Inferior parietal cortex (tissue), 1 donor: Measurements from ENCODE around the gene SAFB.

Source experiments
- DNase-seq: peaks from one replicate; pipeline ENCODE4 v3.0.0-alpha.2; 2016; ENCODE audit errors: extremely low spot score

The SAFB gene

DNA sequence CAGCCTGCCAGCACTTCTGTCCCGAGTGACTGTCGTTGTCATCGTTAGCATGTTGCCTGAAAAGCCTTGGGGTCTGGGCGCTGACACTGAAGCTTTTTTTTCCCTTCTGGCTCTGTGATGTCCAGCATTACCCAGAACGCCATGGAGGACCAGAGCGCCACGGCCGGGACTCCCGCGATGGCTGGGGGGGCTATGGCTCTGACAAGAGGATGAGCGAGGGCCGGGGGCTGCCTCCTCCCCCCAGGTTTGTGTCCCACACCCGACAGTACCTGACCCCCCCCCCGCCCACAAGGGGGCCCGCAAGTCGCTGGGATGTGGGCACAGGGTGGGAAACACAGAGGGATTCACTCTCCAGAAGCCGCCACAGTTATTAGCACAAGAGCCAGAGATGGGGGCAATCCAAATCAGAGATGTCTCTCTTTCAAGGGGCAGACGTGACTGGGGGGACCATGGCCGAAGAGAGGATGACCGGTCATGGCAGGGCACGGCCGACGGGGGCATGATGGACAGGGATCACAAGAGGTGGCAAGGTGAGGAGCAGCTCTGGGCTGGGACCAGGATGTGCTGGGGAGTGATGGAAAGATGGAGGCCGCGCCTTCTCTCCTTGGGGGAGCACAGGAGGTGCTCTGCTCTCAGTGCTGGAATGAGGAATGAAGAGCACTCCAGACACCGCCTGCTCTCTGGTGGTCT is 44.2 kb downstream of the SAFB start:
- DNase-seq = no peak

- no peak for DNase-seq
Measured at GRCh38 chr19:5667751-5668271, 44.9 kb downstream of the SAFB start.

GRCh38 chr19:5669212-5669611 is 46.3 kb downstream of the SAFB start:
- no peak for DNase-seq

- no peak for DNase-seq
Measured at GRCh38 chr19:5671600-5671999, 48.7 kb downstream of the SAFB start.

- no peak for DNase-seq
Measured at GRCh38 chr19:5672708-5673459, 50.0 kb downstream of the SAFB start.

DNA sequence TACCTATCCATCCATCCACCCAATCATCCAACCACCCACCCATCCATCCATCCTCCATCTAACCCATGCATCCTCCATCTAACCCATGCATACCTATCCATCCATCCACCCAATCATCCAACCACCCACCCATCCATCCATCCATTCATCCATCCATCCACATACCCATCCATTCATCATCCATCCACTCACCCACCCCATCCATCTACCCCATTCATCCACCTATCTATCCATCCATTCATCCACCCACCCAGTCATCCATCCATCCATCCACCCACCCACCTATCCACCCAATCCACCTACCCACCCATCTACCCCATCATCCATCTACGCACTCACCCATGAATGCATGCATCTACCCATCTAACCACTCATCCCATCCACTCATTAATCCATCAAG is 50.9 kb downstream of the SAFB start:
- DNase-seq = no peak

DNA sequence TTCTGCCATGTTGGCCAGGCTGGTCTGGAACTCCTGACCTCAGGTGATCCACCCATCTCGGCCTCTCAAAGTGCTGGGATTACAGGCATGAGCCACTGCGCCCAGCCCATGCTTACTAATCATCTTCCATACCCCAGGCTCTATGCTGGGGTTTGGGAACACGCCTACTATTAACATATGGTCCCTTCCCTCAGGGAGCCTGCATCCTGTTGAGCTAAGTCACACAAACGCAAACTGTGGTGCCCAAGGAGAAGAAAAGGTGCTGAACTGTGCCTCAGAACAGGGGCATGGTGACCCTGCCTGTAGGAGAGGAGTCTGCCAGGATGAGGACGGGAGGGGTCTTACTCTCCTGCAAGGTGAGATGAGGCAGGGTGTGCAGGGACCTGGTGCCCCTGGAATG is 51.8 kb downstream of the SAFB start:
- DNase-seq = no peak

GRCh38 chr19:5676105-5676771 is 53.4 kb downstream of the SAFB start:
- no peak for DNase-seq

GRCh38 chr19:5676772-5677105 is 53.9 kb downstream of the SAFB start:
- no peak for DNase-seq

GRCh38 chr19:5677136-5677535 is 54.3 kb downstream of the SAFB start:
- DNase-seq = no peak

DNA sequence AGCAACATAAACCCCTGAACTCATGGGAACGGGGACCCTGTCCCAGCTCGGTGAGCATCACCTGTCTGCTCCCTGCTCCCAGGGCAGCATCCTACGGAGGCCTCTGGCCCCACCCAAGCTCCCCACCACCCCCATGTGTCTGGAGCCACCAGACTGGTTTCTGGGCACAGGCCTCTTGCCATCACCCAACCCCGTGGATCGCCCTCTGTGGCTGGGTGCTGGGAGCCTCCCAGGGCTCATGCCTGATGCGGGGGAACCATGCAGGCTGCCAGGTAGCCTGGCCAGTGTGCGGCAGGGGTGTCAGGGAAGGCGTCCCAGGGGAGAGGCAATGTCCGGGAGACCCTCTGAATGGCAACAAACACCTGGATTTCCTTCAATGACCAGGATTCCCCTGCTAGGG is 54.7 kb downstream of the SAFB start:
- no peak for DNase-seq

- DNase-seq = no peak
Measured at GRCh38 chr19:5678071-5678718, 55.3 kb downstream of the SAFB start.

- DNase-seq = no peak
Measured at GRCh38 chr19:5679289-5680083, 56.6 kb downstream of the SAFB start.

DNA sequence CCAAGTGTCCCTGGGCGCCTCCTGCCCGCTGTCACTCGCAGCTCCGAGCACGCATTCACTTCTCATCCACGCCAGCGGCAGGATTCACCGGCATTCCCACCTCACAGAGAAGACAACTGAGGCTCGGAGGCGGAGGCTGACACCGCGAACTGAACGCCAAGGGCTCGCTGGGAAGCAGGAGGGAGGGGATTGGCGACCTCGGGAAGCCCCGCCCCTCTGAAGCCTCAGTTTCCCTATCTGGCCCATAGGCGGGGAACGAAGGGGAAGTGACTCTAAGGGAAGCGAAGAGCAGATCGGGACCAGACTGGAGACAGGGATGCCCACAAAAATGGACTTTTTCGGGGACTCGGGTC is 57.2 kb downstream of the SAFB start:
- DNase-seq = no peak

DNA sequence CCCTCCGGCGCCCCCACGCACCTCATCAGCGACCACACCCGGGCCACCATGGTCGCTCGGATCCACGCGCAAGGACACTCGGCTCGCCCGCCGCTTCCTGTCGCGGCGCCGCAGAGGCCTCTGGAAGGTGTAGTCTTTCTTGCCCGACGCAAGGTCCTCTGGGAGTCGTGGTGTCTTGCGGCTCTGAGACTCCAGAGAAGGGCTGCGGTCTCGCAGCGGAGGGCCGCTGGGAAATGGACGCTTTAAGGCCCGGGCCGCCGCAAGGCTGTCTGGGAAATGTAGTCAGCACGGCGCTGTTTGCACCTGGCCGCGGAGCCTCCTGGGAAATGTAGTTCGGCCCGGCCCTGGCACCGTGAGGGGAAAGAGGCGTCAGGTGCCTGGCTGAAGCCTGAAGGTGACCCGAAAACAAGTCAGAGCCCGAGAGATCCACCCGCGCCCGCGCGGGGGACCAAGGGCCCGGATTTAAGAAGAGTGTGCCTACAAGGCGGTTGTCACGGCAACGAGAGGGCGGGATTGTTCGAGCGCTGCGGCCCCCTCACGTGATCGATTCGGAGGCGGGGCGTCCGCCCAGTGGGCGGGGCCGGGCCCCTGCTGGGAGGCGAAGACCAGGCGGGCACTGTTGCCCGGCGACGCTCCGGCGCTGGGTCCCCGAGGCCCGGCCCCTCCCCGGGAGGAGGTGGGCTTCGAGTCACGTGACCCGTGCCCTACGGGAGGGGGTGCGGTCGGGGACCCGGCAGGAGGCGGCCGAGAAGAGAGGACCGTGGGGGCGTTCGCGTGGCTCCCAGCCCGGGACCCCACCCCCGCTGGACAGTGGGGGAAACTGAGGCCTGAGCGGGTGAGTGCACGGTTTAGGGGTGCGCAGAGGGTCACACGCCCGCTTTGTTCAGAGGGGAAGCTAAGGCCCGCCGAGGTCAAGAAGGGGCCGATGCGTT is 57.8 kb downstream of the SAFB start, which contains the start of the genes HSD11B1L and MICOS13:
Gene HSD11B1L, plus strand, starts transcription at position 591 of the 932 bp plus-strand sequence. CDS start 3,806 bp downstream, outside the sequence.
Gene MICOS13, minus strand, starts transcription at position 80 of the 932 bp plus-strand sequence. Its CDS starts 30 bp downstream, at position 50.
- DNase-seq = peak; percentile 98

- no peak for DNase-seq
Measured at GRCh38 chr19:5681391-5682106, 58.7 kb downstream of the SAFB start.

GRCh38 chr19:5682107-5682482 is 59.2 kb downstream of the SAFB start:
- DNase-seq = no peak

DNA sequence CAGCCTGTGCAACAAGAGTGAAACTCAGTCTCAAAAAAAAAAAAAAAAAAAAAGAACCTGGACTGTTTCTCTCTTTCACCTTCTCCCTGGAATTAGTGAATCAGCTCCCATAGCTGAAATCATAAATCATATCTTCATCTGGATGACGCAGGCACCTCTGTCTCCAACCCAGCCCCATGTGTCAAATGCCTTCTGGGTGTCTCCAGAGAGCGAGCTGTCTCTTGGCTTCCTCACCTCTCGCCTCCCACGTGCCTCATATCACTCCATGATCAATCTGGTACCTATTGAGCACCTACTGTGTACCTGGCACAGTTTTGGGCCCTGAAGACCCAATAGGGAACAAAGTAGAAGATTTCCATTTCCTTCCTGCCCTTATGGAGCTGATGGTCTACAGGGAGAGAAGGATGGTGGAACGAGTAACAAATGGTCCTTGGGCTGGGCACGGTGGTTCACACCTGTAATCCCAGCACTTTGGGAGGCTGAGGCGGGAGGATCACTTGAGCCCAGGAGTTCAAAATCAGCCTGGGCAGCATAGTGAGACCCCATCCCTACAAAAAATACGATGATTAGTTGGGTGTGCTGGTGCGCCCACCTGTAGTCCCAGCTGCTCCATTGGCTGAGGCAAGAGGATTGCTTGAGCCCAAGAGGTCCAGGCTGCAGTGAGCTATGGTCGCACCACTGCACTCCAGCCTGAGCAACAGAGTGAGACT is 60.4 kb downstream of the SAFB start:
- DNase-seq = no peak
